DMS114 treated with DMSO at 0.1 percent for 48 hours (cell line): Measurements from ENCODE around the gene PDLIM5.
"Not testable (repeated sequence)": the region's sequence is repeated elsewhere in the genome, so short reads cannot be mapped to it uniquely, and the experiment has no call there.

Source experiments
- DNase-seq: peaks from one replicate; lab custom pipeline; 2025; ENCODE audit not compliant: unreplicated experiment; lab: John Stamatoyannopoulos, UW

PDLIM5 gene

GRCh38 chr4:94451695-94452475 lies at the start of gene PDLIM5:
Gene PDLIM5 (plus strand): TSS chr4:94451942. CDS start chr4:94455289, 3,347 bp downstream.
- DNase-seq: peak; percentile 5

- DNase-seq: not testable (repeated sequence)
These were observed 49.3 kb upstream of the PDLIM5 start for GRCh38 chr4:94402439-94402838.

GRCh38 chr4:94403751-94404150 lies 48.0 kb upstream of the PDLIM5 start:
- no peak for DNase-seq

- peak; percentile 27 for DNase-seq
These were observed 44.9 kb upstream of the PDLIM5 start for GRCh38 chr4:94406668-94407437.

GRCh38 chr4:94407846-94408245 lies 43.9 kb upstream of the PDLIM5 start:
- DNase-seq: no peak

GRCh38 chr4:94408549-94409374 lies 43.0 kb upstream of the PDLIM5 start:
- DNase-seq: no peak

GRCh38 chr4:94409375-94409679 lies 42.4 kb upstream of the PDLIM5 start:
- DNase-seq: no peak

GRCh38 chr4:94409962-94410361 lies 41.8 kb upstream of the PDLIM5 start:
- DNase-seq: no peak

GRCh38 chr4:94410678-94411206 lies 41.0 kb upstream of the PDLIM5 start:
- DNase-seq: no peak

GRCh38 chr4:94411296-94411695 lies 40.4 kb upstream of the PDLIM5 start:
- no peak for DNase-seq

- DNase-seq: no peak
These were observed 39.6 kb upstream of the PDLIM5 start for GRCh38 chr4:94412019-94412657.

GRCh38 chr4:94412658-94413038 lies 39.1 kb upstream of the PDLIM5 start:
- DNase-seq: no peak

- no peak for DNase-seq
These were observed 38.5 kb upstream of the PDLIM5 start for GRCh38 chr4:94413085-94413840.

- no peak for DNase-seq
These were observed 36.8 kb upstream of the PDLIM5 start for GRCh38 chr4:94414907-94415306.

GRCh38 chr4:94415448-94415847 lies 36.3 kb upstream of the PDLIM5 start:
- no peak for DNase-seq

- no peak for DNase-seq
These were observed 35.4 kb upstream of the PDLIM5 start for GRCh38 chr4:94416335-94416734.

GRCh38 chr4:94416981-94417380 lies 34.8 kb upstream of the PDLIM5 start:
- DNase-seq: no peak

- DNase-seq: no peak
These were observed 32.2 kb upstream of the PDLIM5 start for GRCh38 chr4:94419549-94419948.

- no peak for DNase-seq
These were observed 31.8 kb upstream of the PDLIM5 start for GRCh38 chr4:94419956-94420355.

- DNase-seq: no peak
These were observed 31.4 kb upstream of the PDLIM5 start for GRCh38 chr4:94420356-94420755.
